Measurements from ENCODE around the gene THAP7.

Gene THAP7

GRCh38 chr22:20962491-20962945, 39.4 kb downstream of the THAP7 start:
- no peak for DNase-seq

DNA sequence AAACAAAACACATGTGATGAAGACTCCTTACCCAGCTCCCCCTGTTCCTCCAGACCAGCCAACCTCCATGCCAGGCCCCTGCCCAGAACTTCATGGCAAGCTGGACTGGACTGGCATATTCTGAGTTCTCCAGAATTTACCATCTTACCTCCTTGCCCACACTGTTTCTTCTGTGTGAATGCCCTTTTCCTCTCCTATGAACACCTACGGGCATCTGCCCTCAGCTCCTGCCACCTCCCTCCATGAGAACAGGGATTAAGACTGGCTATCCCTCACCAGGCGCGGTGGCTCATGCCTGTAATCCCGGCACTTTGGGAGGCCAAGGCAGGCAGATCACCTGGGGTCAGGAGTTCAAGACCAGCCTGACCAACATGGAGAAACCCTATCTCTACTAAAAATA, 41.3 kb downstream of the THAP7 start:
- DNase-seq, result no peak

DNA sequence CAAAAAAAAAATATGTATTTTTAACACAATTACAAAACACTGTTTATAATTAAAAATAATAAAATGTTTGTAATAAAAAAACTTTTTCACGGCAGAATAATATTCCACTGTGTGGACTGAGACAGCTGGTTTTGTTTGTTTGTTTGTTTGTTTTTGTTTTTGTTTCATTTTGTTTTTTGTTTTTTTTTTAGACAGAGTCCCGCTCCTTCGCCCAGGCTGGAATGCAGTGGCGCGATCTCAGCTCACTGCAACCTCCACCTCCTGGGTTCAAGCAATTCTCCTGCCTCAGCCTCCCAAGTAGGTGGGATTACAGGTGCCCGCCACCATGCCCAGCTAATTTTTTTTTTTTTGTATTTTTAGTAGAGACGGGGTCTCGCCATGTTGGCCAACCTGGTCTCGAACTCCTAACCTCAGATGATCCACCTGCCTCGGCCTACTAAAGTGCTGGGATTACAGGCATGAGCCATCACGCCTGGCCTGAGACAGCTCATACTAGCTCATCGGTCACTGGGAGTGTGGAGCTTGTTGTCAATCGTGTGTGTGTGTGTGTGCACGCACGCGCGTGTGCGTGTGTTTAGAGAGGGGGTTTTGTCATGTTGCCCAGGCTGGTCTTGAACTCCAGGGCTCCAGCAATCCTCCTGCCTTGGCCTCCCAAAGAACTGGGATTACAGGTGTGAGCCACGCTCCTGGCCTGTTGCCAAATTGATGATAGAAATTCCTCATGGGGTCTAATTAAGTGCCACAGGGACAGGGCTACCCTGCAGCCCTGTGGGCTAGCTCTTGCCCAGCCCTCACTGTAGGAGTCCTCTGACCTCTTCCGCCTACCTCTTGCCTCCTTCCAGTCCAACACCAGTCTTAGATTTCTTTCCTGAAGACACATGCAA, 42.1 kb downstream of the THAP7 start:
- no peak for DNase-seq

- DNase-seq, result no peak
These were observed 44.1 kb downstream of the THAP7 start for GRCh38 chr22:20957683-20958431.

DNA sequence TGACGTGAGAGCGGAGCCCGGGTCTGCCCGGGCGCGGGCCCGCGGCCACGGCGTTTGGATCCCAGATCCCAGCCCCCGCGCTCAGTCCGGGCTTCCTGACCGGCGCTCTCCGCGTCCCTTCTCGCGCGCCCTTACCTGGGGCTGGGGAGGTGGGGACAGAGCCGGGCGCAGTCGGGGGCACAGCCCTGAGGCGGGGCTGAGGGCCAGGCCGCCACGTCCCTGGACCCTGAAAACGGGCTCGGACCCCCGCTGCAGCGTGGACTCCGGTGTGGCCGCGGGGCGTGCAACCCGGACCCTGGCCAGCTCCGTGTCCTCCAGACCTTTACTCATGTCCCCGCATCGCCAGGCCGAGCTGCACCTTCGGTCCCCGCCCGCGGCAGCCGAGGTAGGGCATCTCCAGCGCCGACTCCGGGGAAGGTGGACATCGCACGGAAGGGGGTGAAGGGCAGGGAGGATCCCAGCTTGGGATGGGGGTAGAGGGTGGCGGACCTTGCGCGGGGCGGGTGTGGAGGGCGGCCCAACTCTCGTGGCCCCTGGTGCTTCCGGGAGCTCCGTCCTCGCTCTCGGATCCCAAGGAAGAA, 44.7 kb downstream of the THAP7 start:
- DNase-seq, result no peak

GRCh38 chr22:20956258-20957101, 45.4 kb downstream of the THAP7 start:
- DNase-seq, result no peak

- DNase-seq, result no peak
These were observed 46.4 kb downstream of the THAP7 start for GRCh38 chr22:20955548-20955947.

DNA sequence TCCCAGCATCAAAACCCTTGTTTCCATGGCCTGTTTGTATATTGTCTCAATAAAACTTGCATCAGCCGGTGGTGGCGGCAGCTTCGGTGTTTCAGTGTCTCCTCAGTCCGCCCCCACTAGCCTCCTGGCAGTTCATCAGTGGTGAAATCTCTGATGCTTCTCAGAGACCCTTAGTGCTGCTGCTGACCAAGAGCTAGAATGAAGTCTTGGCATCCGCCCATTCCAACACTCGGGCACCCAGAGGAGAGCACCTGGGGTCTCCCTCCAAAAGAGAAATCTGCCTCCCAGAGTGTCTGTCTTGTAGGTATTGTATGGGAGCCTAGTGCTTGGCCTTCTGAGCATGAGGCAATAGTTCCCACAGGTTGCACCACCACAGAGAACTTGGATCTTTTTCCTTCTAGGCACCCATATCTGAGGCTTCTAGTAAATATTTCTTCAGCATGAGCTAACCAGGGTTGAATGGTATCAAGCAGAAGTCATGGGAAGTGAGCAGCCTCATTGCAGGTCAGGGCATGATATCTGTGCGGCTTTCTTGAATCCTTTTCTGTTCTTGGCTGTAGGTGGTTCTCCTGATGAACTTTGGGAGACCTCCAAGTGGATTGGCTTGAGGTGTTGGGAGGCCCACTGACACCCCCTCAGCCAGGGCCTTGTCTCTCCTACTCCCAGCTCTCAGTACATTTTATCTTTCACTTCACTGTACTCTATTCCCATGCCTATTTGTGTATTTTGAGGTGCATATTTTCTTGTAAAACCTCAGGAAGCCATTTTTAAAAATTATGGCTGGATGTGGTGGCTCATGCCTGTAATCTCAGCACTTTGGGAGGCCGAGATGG, 48.0 kb downstream of the THAP7 start:
- no peak for DNase-seq

DNA sequence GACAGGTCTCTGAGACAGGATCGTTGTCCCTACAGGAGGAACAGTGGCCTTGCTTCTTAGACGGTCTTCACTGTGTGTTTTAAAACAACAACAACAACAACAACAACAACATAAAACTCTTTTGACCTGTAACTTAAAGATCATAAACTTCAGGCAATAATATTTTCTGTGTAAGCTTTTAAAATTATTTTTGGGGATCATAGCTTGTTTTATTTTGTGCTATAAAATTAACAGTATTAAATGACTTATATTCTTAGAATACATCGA, 48.6 kb downstream of the THAP7 start:
- DNase-seq, result no peak

- DNase-seq, result peak; percentile 41
These were observed 49.2 kb downstream of the THAP7 start for GRCh38 chr22:20952544-20953341.

- DNase-seq, result no peak
These were observed 50.0 kb downstream of the THAP7 start for GRCh38 chr22:20951932-20952380.

- DNase-seq, result no peak
These were observed 50.6 kb downstream of the THAP7 start for GRCh38 chr22:20951151-20951931.

GRCh38 chr22:20949698-20950183, 52.2 kb downstream of the THAP7 start:
- DNase-seq, result no peak
